Sigmoid colon (tissue), 4 donors: ENCODE data around the gene SBF2.

Experiments used
- CTCF ChIP-seq, 4 experiments: fragments of 450-650 bp in 3 of 4; fragments of 200-600 bp in 1 of 4; IDR thresholded peaks; one replicate each; pipeline ENCODE4 v1.5.1; 2016 to 2019; ENCODE audit warnings: antibody characterized with exemption in 4 of 4, mild to moderate bottlenecking in 3 of 4, moderate library complexity in 2 of 4
- EP300 ChIP-seq, 4 donors: sonication (generic); formaldehyde crosslinking; IDR thresholded peaks; one replicate each; pipeline ENCODE4 v1.6.1; 2017; ENCODE audit warnings: antibody characterized with exemption in 4 of 4
- POLR2AphosphoS5 ChIP-seq, 4 donors: sonication (generic); formaldehyde crosslinking; IDR thresholded peaks; one replicate each; pipeline ENCODE4 v1.6.1; 2017; ENCODE audit warnings: antibody characterized with exemption in 4 of 4

DNA sequence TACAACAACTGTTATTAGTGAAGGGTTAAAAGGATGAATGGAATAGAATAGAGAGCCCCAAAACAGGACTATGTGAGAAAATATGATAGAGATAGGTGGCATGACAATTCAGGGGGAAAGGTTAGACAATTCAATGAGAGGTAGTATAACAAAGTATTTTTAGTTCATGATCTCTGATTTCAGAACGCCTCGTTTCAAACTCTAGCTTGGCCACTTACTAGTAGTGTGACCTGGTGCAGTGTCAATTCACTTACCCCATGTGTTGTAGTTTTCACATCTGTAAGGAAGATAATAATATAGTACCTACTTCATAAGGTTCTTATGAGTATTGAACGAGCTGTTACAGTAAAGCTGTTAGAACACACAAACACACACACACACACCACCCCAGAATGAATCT lies 322.1 kb downstream of the SBF2 start:
- TF ChIP-seq CTCF (IDR thresholded peaks at IDR 0.05) (no peak), POLR2AphosphoS5 (IDR thresholded peaks at IDR 0.05) (no peak), EP300 (IDR thresholded peaks at IDR 0.05) (no peak)
